Endothelial cell of umbilical vein (primary cell): ENCODE results near the gene UQCRHL. TPM values are rescaled to one million over a fixed set of nuclear protein-coding genes. Genes with fewer than 3 reads are reported as not detected.

Experiments
- BruUV-seq: library from RNA; stranded (reverse); fragments of 400-500 nt; replicated peaks from 2 replicates; lab custom pipeline; 2021; lab: Mats Ljungman, UMichigan
- CTCF ChIA-PET: fragments of 300-600, 350-600 bp; sonication (Branson Sonifier 250); formaldehyde crosslinking; loops from one replicate; lab custom pipeline; 2021; ENCODE audit warnings: antibody characterized with exemption, inconsistent platforms; lab: Charles Lee
- POLR2A ChIA-PET: fragments of 300-600, 350-600 bp; sonication (Branson Sonifier 250); formaldehyde crosslinking; loops from one replicate; lab custom pipeline; 2021; ENCODE audit warnings: antibody characterized with exemption, inconsistent platforms; lab: Charles Lee
- DNase-seq: peaks from one replicate; pipeline ENCODE4 v3.0.0-alpha.2; 2011; ENCODE audit warnings: low read depth, low spot score
- FAIRE-seq: peaks from 2 replicates; lab custom pipeline; 2011; peaks lifted over from hg19 to GRCh38; lab: Jason Lieb, UNC
- H2AFZ ChIP-seq: 2 replicates; pipeline ENCODE4 v1.6.0; 2012; ENCODE audit warnings: low read depth, low read length, control low read depth, inconsistent platforms
- H3K27ac ChIP-seq: 2 replicates; pipeline ENCODE4 v1.5.1; 2011; ENCODE audit warnings: low read depth, mild to moderate bottlenecking, control low read depth, low read length, moderate library complexity; ENCODE audit not compliant: insufficient read depth
- H3K27me3 ChIP-seq, 2 experiments: 2 replicates each; pipeline versions ENCODE4 v1.6.0 to v1.6.1; 2011; ENCODE audit warnings: low read length in 2 of 2, mixed read lengths in 1 of 2; ENCODE audit not compliant: control insufficient read depth in 2 of 2, insufficient read depth in 2 of 2
- H3K36me3 ChIP-seq, 2 experiments: 2 replicates in 1 of 2; 3 replicates in 1 of 2; pipeline ENCODE4 v1.5.1; 2011; ENCODE audit warnings: low read length in 2 of 2, mild to moderate bottlenecking in 1 of 2, moderate library complexity in 1 of 2; ENCODE audit not compliant: control insufficient read depth in 2 of 2, insufficient read depth in 2 of 2; ENCODE audit errors: extremely low read depth in 1 of 2
- H3K4me1 ChIP-seq: 3 replicates; pipeline ENCODE4 v1.5.1; 2011; ENCODE audit warnings: mild to moderate bottlenecking, low read length; ENCODE audit not compliant: control insufficient read depth, insufficient read depth; ENCODE audit errors: extremely low read depth
- H3K4me2 ChIP-seq: 2 replicates; pipeline ENCODE4 v1.6.1; 2011; ENCODE audit warnings: low read length, control low read depth, mixed read lengths; ENCODE audit not compliant: insufficient read depth
- H3K4me3 ChIP-seq, 3 experiments: fragments of 200-600 bp in 1 of 3; sonication (generic), shearing (Covaris generic) in 1 of 3; replicated peaks in 1 of 3; 2 replicates each; pipeline ENCODE4 v1.5.1; 2011 to 2016; ENCODE audit warnings: control low read depth in 3 of 3, low read length in 3 of 3, mild to moderate bottlenecking in 2 of 3, inconsistent platforms in 1 of 3, low read depth in 1 of 3, moderate library complexity in 1 of 3; ENCODE audit not compliant: insufficient read depth in 1 of 3
- H3K79me2 ChIP-seq: 2 replicates; pipeline ENCODE4 v1.6.0; 2012; ENCODE audit warnings: low read length, inconsistent platforms; ENCODE audit not compliant: control insufficient read depth, insufficient read depth
- H3K9ac ChIP-seq: replicated peaks from 2 replicates; pipeline ENCODE3; 2011; ENCODE audit warnings: low read length, control low read depth; ENCODE audit not compliant: insufficient read depth; ENCODE audit errors: extremely low read depth
- H3K9me1 ChIP-seq: replicated peaks from 3 replicates; pipeline ENCODE4 v1.6.0; 2011; ENCODE audit warnings: mild to moderate bottlenecking, low read length; ENCODE audit not compliant: control insufficient read depth, insufficient read depth; ENCODE audit errors: extremely low read depth
- H3K9me3 ChIP-seq: replicated peaks from 2 replicates; pipeline ENCODE4 v1.5.1; 2012; ENCODE audit warnings: low read length, inconsistent platforms; ENCODE audit not compliant: control insufficient read depth, insufficient read depth
- H4K20me1 ChIP-seq: replicated peaks from 2 replicates; pipeline ENCODE3; 2011; ENCODE audit warnings: mild to moderate bottlenecking, low read length; ENCODE audit not compliant: control insufficient read depth, insufficient read depth; ENCODE audit errors: extremely low read depth
- EZH2 ChIP-seq: IDR thresholded peaks from 2 replicates; pipeline ENCODE4 v1.6.1; 2012; ENCODE audit warnings: borderline replicate concordance, low read depth, mild to moderate bottlenecking, moderate library complexity, low read length, inconsistent platforms; ENCODE audit not compliant: severe bottlenecking
- FOS ChIP-seq: IDR thresholded peaks from 2 replicates; pipeline ENCODE4 v1.6.1; 2011; ENCODE audit warnings: mild to moderate bottlenecking, low read length, moderate library complexity, borderline replicate concordance; ENCODE audit not compliant: insufficient read depth
- GATA2 ChIP-seq: IDR thresholded peaks from 2 replicates; pipeline ENCODE4 v1.7.0; 2011; ENCODE audit warnings: low read depth, mild to moderate bottlenecking, moderate library complexity, mixed read lengths, low read length; ENCODE audit not compliant: insufficient read length, insufficient read depth
- JUN ChIP-seq: IDR thresholded peaks from 2 replicates; pipeline ENCODE4 v1.6.1; 2011; ENCODE audit warnings: borderline replicate concordance, low read depth; ENCODE audit not compliant: insufficient read length, insufficient read depth
- MYC ChIP-seq: IDR thresholded peaks from one replicate; pipeline ENCODE4 v1.6.1; 2011; ENCODE audit warnings: mild to moderate bottlenecking, low read depth, low read length
- POLR2A ChIP-seq: IDR thresholded peaks from 2 replicates; pipeline ENCODE4 v1.6.1; 2012; ENCODE audit warnings: low read depth, mild to moderate bottlenecking, control low read depth, low read length
- POLR2AphosphoS5 ChIP-seq: IDR thresholded peaks from 2 replicates; pipeline ENCODE4 v1.6.1; 2012; ENCODE audit warnings: low read depth, mild to moderate bottlenecking, control low read depth, low read length, moderate library complexity; ENCODE audit not compliant: insufficient read depth
- dilution Hi-C: fragments of 300-500 bp; cut with MboI; formaldehyde crosslinking; loops from one replicate; pipeline ENCODE4 v1.15.0; 2019; ENCODE audit warnings: low sequenced_read_pairs; ENCODE audit not compliant: extremely low pct_ligation_motif_present
- intact Hi-C: fragments of 100-400 bp; cut with micrococcal nuclease; formaldehyde crosslinking; loops from one replicate; pipeline ENCODE4 v1.10.0; 2022
- polyA plus RNA-seq, 4 experiments: library from polyadenylated mRNA; depleted of rRNA in 3 of 4; stranded (reverse) in 3 of 4; unstranded in 1 of 4; fragments of >200 nt; gene quantifications; 2 replicates each; pipeline versions ENCODE4 v1.2.1 to v1.2.3, GENCODE V29; 2011 to 2012; ENCODE audit warnings: missing spikeins in 1 of 4
- total RNA-seq: library from RNA; stranded (reverse); gene quantifications from 2 replicates; pipeline ENCODE4 v1.2.3, GENCODE V29; 2021
- TF ChIP-seq, protein P1 (sequence below): IDR thresholded peaks from 2 replicates; pipeline ENCODE4 v1.6.1; 2011; ENCODE audit not compliant: insufficient read depth, insufficient read length
- TF ChIP-seq, protein P2 (sequence below), 2 donors: IDR thresholded peaks; 1 replicate in 1 of 2; 2 replicates in 1 of 2; pipeline ENCODE4 v1.5.1; 2011; ENCODE audit warnings: low read length in 2 of 2, mild to moderate bottlenecking in 2 of 2, moderate library complexity in 2 of 2, control low read depth in 1 of 2, inconsistent platforms in 1 of 2, low read depth in 1 of 2; ENCODE audit not compliant: insufficient read depth in 1 of 2; ENCODE audit errors: extremely low read depth in 1 of 2

UQCRHL gene
- total and polyA plus RNA-seq, 2 donors (not counting 3 experiments of a cell fraction or from before 2014, with no cell fraction given), result 0.92 to 1.4 TPM

DNA sequence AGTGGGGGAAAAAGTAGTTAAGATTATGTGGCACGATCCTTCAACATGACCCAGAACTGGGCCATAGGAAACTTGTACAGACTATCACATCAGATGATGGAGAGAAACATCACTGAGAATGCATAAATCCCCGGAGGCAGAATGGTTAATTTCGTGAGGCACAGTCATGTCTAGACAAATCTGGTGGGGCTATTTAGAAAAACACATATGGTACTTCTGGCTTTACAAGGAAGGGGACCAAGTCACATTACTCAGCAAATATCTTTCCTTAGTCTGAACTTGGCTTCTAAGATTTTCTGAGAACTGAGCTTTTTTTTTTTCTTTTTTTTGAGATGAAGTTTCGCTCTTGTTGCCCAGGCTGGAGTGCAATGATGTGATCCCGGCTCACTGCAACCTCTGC is 9.2 kb upstream of the UQCRHL start:
- POLR2A ChIA-PET, result no interaction called here
- no peaks in the 10 kb centered on the region for H3K36me3 ChIP-seq
- FAIRE-seq, result no peak

More for the DNA sequence above, 9.2 kb upstream of the UQCRHL start:
- no peak for DNase-seq
- Histone ChIP-seq H3K27ac (no peak overlapping the region), H3K79me2 (no peaks in the 10 kb centered on the region), H2AFZ (no peak overlapping the region), H3K9me3 (no peaks in the 10 kb centered on the region), H3K9me1 (no peaks in the 10 kb centered on the region), H3K9ac (no peak overlapping the region), H3K27me3 (no peaks in the 10 kb centered on the region), H3K4me1 (no peaks in the 10 kb centered on the region), H4K20me1 (no peaks in the 10 kb centered on the region), H3K4me3 (no peak overlapping the region), H3K4me2 (no peak overlapping the region)
- no TSS peak for BruUV-seq
- dilution Hi-C loops (no loop called here), intact Hi-C loops (loop anchor here (5.0 kb wide), 2 partner anchors 71 to 91 kb away; no protein-coding TSS in a partner anchor)
- CTCF ChIA-PET, result interaction anchor here (2.1 to 4.8 kb wide), 6 partner anchors 8 to 97 kb away, joined by 14 to 75 read pairs (median 23); partner anchors contain the start of gene SPEN
- TF ChIP-seq POLR2AphosphoS5 (no peak), FOS (no peak), MYC (no peak), EZH2 (no peak), GATA2 (no peak), JUN (no peak), POLR2A (no peak)
- TF ChIP-seq, protein P1, sequence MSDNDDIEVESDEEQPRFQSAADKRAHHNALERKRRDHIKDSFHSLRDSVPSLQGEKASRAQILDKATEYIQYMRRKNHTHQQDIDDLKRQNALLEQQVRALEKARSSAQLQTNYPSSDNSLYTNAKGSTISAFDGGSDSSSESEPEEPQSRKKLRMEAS, result no peak
- TF ChIP-seq, protein P2, sequence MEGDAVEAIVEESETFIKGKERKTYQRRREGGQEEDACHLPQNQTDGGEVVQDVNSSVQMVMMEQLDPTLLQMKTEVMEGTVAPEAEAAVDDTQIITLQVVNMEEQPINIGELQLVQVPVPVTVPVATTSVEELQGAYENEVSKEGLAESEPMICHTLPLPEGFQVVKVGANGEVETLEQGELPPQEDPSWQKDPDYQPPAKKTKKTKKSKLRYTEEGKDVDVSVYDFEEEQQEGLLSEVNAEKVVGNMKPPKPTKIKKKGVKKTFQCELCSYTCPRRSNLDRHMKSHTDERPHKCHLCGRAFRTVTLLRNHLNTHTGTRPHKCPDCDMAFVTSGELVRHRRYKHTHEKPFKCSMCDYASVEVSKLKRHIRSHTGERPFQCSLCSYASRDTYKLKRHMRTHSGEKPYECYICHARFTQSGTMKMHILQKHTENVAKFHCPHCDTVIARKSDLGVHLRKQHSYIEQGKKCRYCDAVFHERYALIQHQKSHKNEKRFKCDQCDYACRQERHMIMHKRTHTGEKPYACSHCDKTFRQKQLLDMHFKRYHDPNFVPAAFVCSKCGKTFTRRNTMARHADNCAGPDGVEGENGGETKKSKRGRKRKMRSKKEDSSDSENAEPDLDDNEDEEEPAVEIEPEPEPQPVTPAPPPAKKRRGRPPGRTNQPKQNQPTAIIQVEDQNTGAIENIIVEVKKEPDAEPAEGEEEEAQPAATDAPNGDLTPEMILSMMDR (IDR thresholded peaks at IDR 0.05; ENCODE audit: extremely low read depth in 1 of 2, insufficient read depth in 1 of 2, low read depth in 1 of 2, low read length in 2 of 2), result no peak
